SK-N-SH treated with all-trans-retinoic acid at 6 μM for 48 hours (cell line): ENCODE results near the gene CCR3.

Experiments used
- ATAC-seq: fragments of 200-7000 bp; cut with Tn5 transposase; 3 replicates; pipeline ENCODE4 v1.9.1; 2020; ENCODE audit warnings: mild to moderate bottlenecking, moderate library complexity
- ARNTL ChIP-seq: fragments of 450-650 bp; formaldehyde crosslinking; IDR thresholded peaks from 2 replicates; pipeline ENCODE4 v1.5.0; 2020; ENCODE audit warnings: low read depth, mild to moderate bottlenecking, moderate library complexity, borderline replicate concordance
- BACH2 ChIP-seq: fragments of 250-450 bp; sonication (Bioruptor Pico); IDR thresholded peaks from 2 replicates; pipeline ENCODE4 v1.9.0; 2021; ENCODE audit warnings: mild to moderate bottlenecking, borderline replicate concordance
- CREB5 ChIP-seq: fragments of 250-450 bp; sonication (Bioruptor Pico); IDR thresholded peaks from 2 replicates; pipeline ENCODE4 v1.5.1; 2020; ENCODE audit warnings: low read depth, mild to moderate bottlenecking, moderate library complexity
- CSDC2 ChIP-seq: fragments of 250-450 bp; sonication (Bioruptor Pico); IDR thresholded peaks from 2 replicates; pipeline ENCODE4 v1.5.0; 2020; ENCODE audit warnings: mild to moderate bottlenecking, moderate library complexity
- CSRNP3 ChIP-seq: fragments of 250-450 bp; sonication (Bioruptor Pico); IDR thresholded peaks from 2 replicates; pipeline ENCODE4 v1.5.1; 2021; ENCODE audit warnings: mild to moderate bottlenecking, moderate library complexity
- ESRRG ChIP-seq: fragments of 250-450 bp; sonication (Bioruptor Pico); IDR thresholded peaks from 2 replicates; pipeline ENCODE4 v1.6.1; 2021; ENCODE audit warnings: mild to moderate bottlenecking
- GLIS3 ChIP-seq: fragments of 250-450 bp; sonication (Bioruptor Pico); IDR thresholded peaks from 2 replicates; pipeline ENCODE4 v1.5.0; 2020; ENCODE audit warnings: mild to moderate bottlenecking, moderate library complexity
- ISL1 ChIP-seq: fragments of 250-450 bp; sonication (Bioruptor Pico); IDR thresholded peaks from 2 replicates; pipeline ENCODE4 v2.1.2; 2022; ENCODE audit warnings: mild to moderate bottlenecking, moderate library complexity
- OSR1 ChIP-seq: fragments of 250-450 bp; sonication (Bioruptor Pico); IDR thresholded peaks from 2 replicates; pipeline ENCODE4 v1.8.0; 2022; ENCODE audit warnings: moderate library complexity, mild to moderate bottlenecking, inconsistent platforms
- POU6F1 ChIP-seq: fragments of 250-450 bp; sonication (Bioruptor Pico); IDR thresholded peaks from 2 replicates; pipeline ENCODE4 v1.8.0; 2021; ENCODE audit warnings: low read depth, mild to moderate bottlenecking, moderate library complexity, borderline replicate concordance
- RARB ChIP-seq: fragments of 250-450 bp; sonication (Bioruptor Pico); IDR thresholded peaks from 2 replicates; pipeline ENCODE4 v1.8.0; 2021; ENCODE audit warnings: mild to moderate bottlenecking, moderate library complexity
- SNAI2 ChIP-seq: fragments of 250-450 bp; sonication (Bioruptor Pico); IDR thresholded peaks from 2 replicates; pipeline ENCODE4 v1.5.0; 2020; ENCODE audit warnings: mild to moderate bottlenecking, moderate library complexity
- TCF4 ChIP-seq: fragments of 250-450 bp; sonication (Bioruptor Pico); IDR thresholded peaks from 2 replicates; pipeline ENCODE4 v1.8.0; 2021; ENCODE audit warnings: mild to moderate bottlenecking, moderate library complexity, borderline replicate concordance
- TOX ChIP-seq: fragments of 250-450 bp; sonication (Bioruptor Pico); IDR thresholded peaks from 2 replicates; pipeline ENCODE4 v1.8.0; 2021; ENCODE audit warnings: mild to moderate bottlenecking, moderate library complexity, borderline replicate concordance
- TSHZ2 ChIP-seq: fragments of 250-450 bp; sonication (Bioruptor Pico); IDR thresholded peaks from 2 replicates; pipeline ENCODE4 v1.5.0; 2020; ENCODE audit warnings: mild to moderate bottlenecking, moderate library complexity
- ZC3H10 ChIP-seq: fragments of 250-450 bp; sonication (Bioruptor Pico); IDR thresholded peaks from 2 replicates; pipeline ENCODE4 v1.5.1; 2021; ENCODE audit warnings: mild to moderate bottlenecking, moderate library complexity
- ZFP3 ChIP-seq: fragments of 250-450 bp; sonication (Bioruptor Pico); IDR thresholded peaks from 2 replicates; pipeline ENCODE4 v1.5.0; 2020; ENCODE audit warnings: mild to moderate bottlenecking, moderate library complexity
- ZFP30 ChIP-seq: fragments of 450-650 bp; formaldehyde crosslinking; IDR thresholded peaks from 2 replicates; pipeline ENCODE4 v1.5.0; 2022; ENCODE audit warnings: mild to moderate bottlenecking, moderate library complexity
- ZNF565 ChIP-seq: fragments of 450-650 bp; formaldehyde crosslinking; conservative IDR thresholded peaks from 2 replicates; pipeline ENCODE4 v1.5.0; 2020; ENCODE audit warnings: low read depth, mild to moderate bottlenecking, moderate library complexity
- ZNF70 ChIP-seq: fragments of 450-650 bp; formaldehyde crosslinking; IDR thresholded peaks from 2 replicates; pipeline ENCODE4 v1.5.0; 2020; ENCODE audit warnings: mild to moderate bottlenecking, moderate library complexity
- ZNF8 ChIP-seq: fragments of 450-650 bp; formaldehyde crosslinking; IDR thresholded peaks from 2 replicates; pipeline ENCODE4 v1.5.0; 2020; ENCODE audit warnings: mild to moderate bottlenecking, moderate library complexity

The CCR3 gene

GRCh38 chr3:46218196-46218709 lies 24.0 kb upstream of the CCR3 start:
- ATAC-seq: no peak
- TF ChIP-seq ARNTL (CRISPR knock-in tag) (no peak), ZNF70 (CRISPR knock-in tag) (no peak), ZNF565 (CRISPR knock-in tag) (no peak), ZFP3 (CRISPR knock-in tag) (no peak), ZFP30 (no peak), BACH2 (no peak), TSHZ2 (no peak), CSDC2 (CRISPR knock-in tag) (no peak)
- TF ChIP-seq, all 23 proteins: peak for 0

GRCh38 chr3:46221391-46221790 lies 20.9 kb upstream of the CCR3 start:
- no peak for TF ChIP-seq SNAI2 (CRISPR knock-in tag)
- TF ChIP-seq RARB: no peak
- TF ChIP-seq CREB5 (CRISPR knock-in tag): no peak
- no peak for TF ChIP-seq POU6F1 (CRISPR knock-in tag)
- TF ChIP-seq ZNF8 (CRISPR knock-in tag): no peak
- TF ChIP-seq OSR1: no peak
- TF ChIP-seq ZFP30: no peak
- no peak for TF ChIP-seq ZNF565 (CRISPR knock-in tag)
- no peak for TF ChIP-seq ESRRG (CRISPR knock-in tag)
- TF ChIP-seq ZC3H10: no peak
- TF ChIP-seq ISL1 (CRISPR knock-in tag): no peak
- no peak for TF ChIP-seq TCF4 (CRISPR knock-in tag)
- no peak for TF ChIP-seq CSDC2 (CRISPR knock-in tag)
- TF ChIP-seq CSRNP3 (CRISPR knock-in tag): no peak
- TF ChIP-seq TOX (CRISPR knock-in tag): no peak

GRCh38 chr3:46221938-46222337 lies 20.3 kb upstream of the CCR3 start:
- TF ChIP-seq GLIS3 (CRISPR knock-in tag) (no peak), ZFP30 (no peak), ZNF8 (CRISPR knock-in tag) (no peak), ARNTL (CRISPR knock-in tag) (no peak)
- no peak for ATAC-seq

More at GRCh38 chr3:46221391-46221790, 20.9 kb upstream of the CCR3 start:
- no peak for ATAC-seq

- no peak for ATAC-seq
- TF ChIP-seq CSRNP3 (CRISPR knock-in tag) (no peak), ZFP3 (CRISPR knock-in tag) (no peak), TCF4 (CRISPR knock-in tag) (no peak), ZNF70 (CRISPR knock-in tag) (no peak), ZFP30 (no peak), ZNF8 (CRISPR knock-in tag) (no peak), RARB (no peak), GLIS3 (CRISPR knock-in tag) (no peak), ZNF565 (CRISPR knock-in tag) (no peak), BACH2 (no peak), ISL1 (CRISPR knock-in tag) (no peak), TSHZ2 (no peak), CSDC2 (CRISPR knock-in tag) (no peak), ZC3H10 (no peak)
These were observed 19.7 kb upstream of the CCR3 start for GRCh38 chr3:46222435-46223161.
